AG04449 (cell line): ENCODE measurements around the gene LIMD2.

Source experiments
- CTCF ChIA-PET: fragments of 350-600 bp; formaldehyde crosslinking; extraction: SDS; loops from one replicate; lab custom pipeline; 2021; ENCODE audit warnings: antibody characterized with exemption; lab: Yijun Ruan, JAX
- POLR2A ChIA-PET: fragments of 400-600, 350-600 bp; formaldehyde crosslinking; extraction: SDS; loops from one replicate; lab custom pipeline; 2020; ENCODE audit warnings: antibody characterized with exemption, inconsistent platforms; lab: Yijun Ruan, JAX
- DNase-seq: peaks from one replicate; pipeline ENCODE4 v3.0.0-alpha.2; 2010; ENCODE audit warnings: low read depth, low spot score
- H3K4me3 ChIP-seq: 2 replicates; pipeline ENCODE4 v1.5.1; 2011; ENCODE audit warnings: low read depth, mild to moderate bottlenecking, control low read depth, low read length
- CTCF ChIP-seq: IDR thresholded peaks from one replicate; pipeline ENCODE4 v1.5.1; 2011; ENCODE audit warnings: mild to moderate bottlenecking, moderate library complexity, low read length, control low read depth, inconsistent platforms; ENCODE audit not compliant: insufficient read depth; ENCODE audit errors: missing control alignments

Gene LIMD2

DNA sequence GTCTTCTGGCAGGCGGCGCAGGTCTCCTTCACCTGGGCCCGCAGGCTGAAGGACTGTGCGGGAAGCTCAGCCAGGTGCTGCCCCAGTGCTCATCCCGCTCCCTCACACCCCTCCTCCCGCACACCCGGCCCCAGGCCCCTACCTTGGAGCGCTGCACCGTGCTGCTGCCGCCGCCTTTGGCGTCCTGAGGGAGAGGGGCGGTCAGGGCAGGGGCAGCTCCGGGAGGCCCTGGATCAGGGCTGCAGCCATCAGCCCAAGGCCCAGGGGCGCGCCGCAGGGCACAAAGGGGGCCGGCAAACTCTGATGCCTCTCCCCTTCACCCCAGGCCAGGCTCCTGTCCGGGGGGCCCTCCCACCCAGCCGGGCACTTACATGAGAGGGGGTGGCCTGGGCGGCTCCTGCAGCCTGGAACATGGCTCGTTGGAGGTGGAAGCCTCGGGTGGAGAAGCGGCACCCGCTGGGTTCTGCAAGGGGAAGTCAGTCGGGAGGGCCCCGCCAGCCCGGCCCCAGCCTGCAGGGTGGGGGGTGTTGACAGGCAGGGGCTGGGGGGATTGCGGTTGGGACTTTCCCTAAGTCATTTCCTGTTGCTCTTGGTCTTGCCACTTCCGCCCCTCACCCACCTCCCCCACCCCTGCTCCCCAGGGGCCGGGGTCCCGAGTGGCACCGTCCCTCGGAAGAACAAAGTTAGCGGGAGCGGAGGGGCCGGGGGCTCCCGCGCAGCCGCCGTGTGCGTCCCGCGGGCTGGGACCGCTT, 863 bp downstream of the LIMD2 start:
- H3K4me3 ChIP-seq: peak overlapping the region; percentile 59
- no peak for TF ChIP-seq CTCF
- ChIA-PET CTCF (interaction anchor here (0.9 to 6.3 kb wide), 13 partner anchors 10 to 141 kb away, joined by 3 to 73 read pairs (median 5); no protein-coding TSS in a partner anchor), POLR2A (interaction anchor here (0.6 kb wide), 2 partner anchors 42 to 232 kb away, joined by 3 to 4 read pairs; no protein-coding TSS in a partner anchor)
- DNase-seq: no peak

- H3K4me3 ChIP-seq: peak overlapping the region; percentile 59
- no peak for DNase-seq
- ChIA-PET POLR2A (interaction anchor here (0.6 kb wide), 1 partner anchor 231 kb away, joined by 3 read pairs; no protein-coding TSS in a partner anchor), CTCF (interaction anchor here (0.7 to 6.3 kb wide), 17 partner anchors 9 to 142 kb away, joined by 3 to 73 read pairs (median 4); no protein-coding TSS in a partner anchor)
- no peak for TF ChIP-seq CTCF
These were observed 1.5 kb downstream of the LIMD2 start for GRCh38 chr17:63698381-63698885.

GRCh38 chr17:63697341-63698286, 2.3 kb downstream of the LIMD2 start:
- no peak for DNase-seq
- ChIA-PET POLR2A (no interaction called here), CTCF (interaction anchor here (0.7 to 6.3 kb wide), 18 partner anchors 9 to 143 kb away, joined by 3 to 73 read pairs (median 4); no protein-coding TSS in a partner anchor)
- no peak overlapping the region for H3K4me3 ChIP-seq
- peak; percentile 66 for TF ChIP-seq CTCF

- CTCF ChIA-PET: interaction anchor here (0.9 to 6.3 kb wide), 7 partner anchors 8 to 271 kb away, joined by 3 to 73 read pairs (median 3); no protein-coding TSS in a partner anchor
- TF ChIP-seq CTCF: peak; percentile 25
- no peak overlapping the region for H3K4me3 ChIP-seq
- POLR2A ChIA-PET: no interaction called here
- DNase-seq: no peak
These were observed 3.5 kb downstream of the LIMD2 start for GRCh38 chr17:63696381-63696961.

GRCh38 chr17:63695889-63696288, 4.0 kb downstream of the LIMD2 start:
- TF ChIP-seq CTCF: no peak
- ChIA-PET CTCF (interaction anchor here (0.9 to 6.3 kb wide), 6 partner anchors 9 to 271 kb away, joined by 3 to 73 read pairs (median 3); no protein-coding TSS in a partner anchor), POLR2A (no interaction called here)
- no peak for DNase-seq
- no peak overlapping the region for H3K4me3 ChIP-seq
